HPDE6-E6E7 (cell line): Measurements from ENCODE around the gene ZNF865.

ENCODE experiments used
- DNase-seq: peaks from one replicate; pipeline ENCODE4 v3.0.0; 2011; ENCODE audit warnings: missing footprints; ENCODE audit errors: extremely low spot score

ZNF865 gene

DNA sequence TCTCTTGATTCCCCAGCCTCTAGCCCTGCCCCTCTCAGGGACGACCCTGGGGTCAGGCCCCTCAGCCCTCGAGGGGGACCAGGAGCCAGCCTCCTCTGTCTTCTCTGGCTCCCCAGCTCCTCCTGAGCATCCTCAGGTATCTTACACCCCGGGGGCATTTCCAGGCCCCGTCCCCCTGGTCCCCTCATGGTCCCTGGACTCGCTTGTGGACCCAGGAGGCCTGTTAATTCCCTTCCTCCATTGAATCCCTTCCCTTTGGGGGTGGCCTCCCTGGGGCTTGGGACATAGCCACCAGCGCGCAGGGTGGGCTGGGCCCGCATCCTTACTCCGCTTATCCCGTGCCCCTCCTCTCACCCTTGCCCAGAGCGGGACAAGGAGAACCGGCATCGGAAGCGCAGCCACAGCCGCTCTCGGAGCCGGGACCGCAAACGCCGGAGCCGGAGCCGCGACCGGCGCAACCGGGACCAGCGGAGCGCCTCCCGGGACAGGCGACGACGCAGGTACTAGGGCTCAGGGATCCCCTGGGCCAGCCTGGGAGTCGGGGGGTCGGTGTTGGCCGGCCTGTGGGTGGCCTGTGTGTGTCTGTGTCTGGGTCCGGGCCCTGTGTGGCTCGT is 53.5 kb downstream of the ZNF865 start:
- DNase-seq, result no peak

DNA sequence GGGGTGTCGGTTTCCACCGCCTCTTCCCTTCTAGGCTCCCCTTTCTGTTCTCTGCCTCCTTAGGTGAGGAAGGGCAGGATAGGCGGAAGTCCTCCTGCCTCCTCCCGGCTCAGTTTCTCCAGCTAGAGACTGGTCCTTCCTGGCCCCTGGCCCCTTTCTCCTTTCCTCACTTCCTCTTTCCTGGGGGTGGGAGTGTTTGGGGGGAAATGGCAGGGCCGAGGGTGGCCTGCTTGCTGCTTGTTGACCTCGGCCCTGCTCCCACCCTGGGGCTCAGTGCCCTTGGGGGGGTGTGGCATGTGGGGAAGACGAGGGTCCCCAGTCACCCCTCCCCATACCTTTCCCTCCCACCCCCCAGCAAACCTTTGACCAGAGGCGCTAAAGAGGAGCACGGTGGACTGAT is 54.4 kb downstream of the ZNF865 start:
- DNase-seq, result no peak

DNA sequence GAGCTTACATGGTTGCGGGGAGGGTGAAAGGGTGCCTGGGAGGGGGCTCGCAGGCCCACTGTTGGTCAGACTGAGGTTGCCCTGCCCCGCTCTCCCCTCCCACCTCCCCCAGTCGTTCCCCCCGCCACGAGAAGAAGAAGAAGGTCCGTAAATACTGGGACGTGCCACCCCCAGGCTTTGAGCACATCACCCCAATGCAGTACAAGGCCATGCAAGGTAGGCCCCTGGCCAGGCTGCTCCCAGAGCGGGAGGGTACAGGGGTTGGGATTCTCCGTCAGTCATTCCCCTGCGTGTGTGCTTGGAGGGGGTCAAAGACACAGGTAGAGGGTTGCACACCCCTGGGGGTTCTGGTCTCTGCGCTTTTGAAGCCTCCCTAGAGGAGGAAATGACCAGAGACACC is 55.0 kb downstream of the ZNF865 start:
- DNase-seq, result no peak

DNA sequence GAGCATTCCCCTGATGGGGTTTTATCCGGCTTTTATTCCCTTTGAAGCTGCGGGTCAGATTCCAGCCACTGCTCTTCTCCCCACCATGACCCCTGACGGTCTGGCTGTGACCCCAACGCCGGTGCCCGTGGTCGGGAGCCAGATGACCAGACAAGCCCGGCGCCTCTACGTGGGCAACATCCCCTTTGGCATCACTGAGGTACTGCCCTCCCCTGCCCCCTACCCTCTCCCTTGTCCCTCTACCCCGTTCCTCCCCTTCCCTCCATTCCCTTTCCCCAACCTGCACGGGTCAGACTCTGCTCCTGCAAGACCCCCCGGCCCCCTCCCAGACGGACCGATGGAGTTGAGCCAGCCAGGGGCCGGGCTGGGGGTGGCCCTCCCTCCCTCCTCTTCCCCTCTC is 55.5 kb downstream of the ZNF865 start:
- no peak for DNase-seq

DNA sequence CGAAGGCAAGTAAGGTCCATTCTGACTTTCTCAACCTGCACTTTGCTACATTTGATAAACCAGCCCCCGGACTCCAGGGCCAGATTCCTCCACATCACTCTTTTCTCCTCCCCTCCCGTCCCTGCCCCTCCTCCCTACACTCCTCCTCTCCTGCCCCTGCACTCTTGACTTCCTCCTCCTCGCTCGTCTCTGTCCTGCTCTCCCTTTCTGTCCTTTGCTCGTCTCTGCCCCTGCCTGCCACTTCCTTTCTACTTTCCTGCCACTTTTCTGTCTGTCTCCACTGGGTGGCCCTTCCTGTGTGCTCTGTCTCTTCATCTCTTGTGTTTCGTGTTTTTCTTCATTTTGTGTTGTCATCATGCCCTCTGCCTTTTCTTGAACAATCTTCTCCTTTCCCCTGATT is 56.4 kb downstream of the ZNF865 start:
- DNase-seq, result no peak

DNA sequence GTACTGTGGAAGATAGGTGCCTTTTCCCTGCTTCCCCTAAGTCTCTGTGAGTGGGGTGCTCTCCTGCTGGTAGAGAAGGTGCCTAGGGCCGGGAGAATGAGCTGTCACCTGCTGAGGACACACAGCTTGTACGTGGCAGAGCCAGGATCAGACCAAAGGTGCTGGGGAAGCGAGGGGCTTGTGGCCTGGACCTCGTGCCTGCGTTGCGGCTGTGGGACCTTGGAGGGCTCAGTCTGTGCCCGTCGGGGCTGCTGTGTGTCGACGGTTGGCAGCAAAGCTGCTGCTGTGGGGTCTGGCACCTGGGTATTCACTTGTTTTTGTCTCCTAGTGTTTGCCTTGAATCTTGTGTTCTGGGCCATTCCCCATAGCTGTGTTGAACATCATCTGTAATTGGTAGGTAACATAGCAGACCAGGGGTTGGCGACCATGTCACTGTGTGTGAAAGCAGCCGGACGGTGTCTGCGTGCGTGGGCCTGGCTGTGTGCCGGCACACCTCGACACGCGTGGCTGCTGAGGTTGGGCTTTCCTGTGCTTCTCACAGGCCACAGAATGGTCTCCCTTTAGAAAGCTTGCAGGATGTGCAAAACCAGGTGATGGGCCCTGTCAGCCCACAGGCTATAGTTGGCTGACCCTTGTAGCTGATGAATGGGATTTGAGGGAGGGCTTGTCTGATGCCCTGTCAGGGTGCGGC is 58.5 kb downstream of the ZNF865 start:
- no peak for DNase-seq

DNA sequence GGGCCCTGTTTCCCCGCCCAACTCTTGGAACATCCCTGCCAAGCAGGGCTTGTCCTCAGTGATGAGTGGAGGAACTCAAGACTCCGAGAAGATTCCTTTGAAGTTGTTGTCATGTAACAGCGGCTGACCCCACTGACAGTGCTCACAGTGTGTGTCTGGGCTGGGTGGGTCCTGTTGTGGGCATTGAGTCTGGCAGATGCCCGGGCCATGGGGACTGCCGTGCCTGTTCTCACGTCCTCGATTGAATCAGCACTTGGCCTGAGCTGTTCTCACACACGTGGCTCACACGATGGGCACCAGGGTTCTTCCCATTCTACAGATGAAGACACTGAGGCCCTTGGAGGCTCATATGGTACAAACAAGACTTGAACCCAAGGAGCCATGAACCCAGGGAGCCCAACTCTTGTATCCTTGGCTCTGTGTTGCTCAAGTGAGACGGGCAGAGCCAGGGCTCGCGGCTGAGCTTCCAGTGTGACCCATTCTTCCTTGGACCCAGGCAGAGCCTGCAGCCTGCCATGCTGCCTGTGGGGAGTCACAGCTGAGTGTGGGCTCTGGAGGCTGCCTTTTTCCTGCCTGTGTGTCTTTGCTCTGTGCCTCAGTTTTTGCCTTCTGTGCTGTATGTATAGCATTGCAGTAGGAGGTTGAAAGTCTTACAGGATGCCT is 61.0 kb downstream of the ZNF865 start:
- DNase-seq, result no peak
